GM23338 (cell line): ENCODE data around the gene ZNF830. TPM values are rescaled to one million over a fixed set of nuclear protein-coding genes. Genes with fewer than 3 reads are reported as not detected.

Experiments
- ATAC-seq: fragments of 200-7000 bp; cut with Tn5 transposase; 3 replicates; pipeline ENCODE4 v1.9.1; 2020
- DNase-seq: peaks from one replicate; pipeline ENCODE4 v3.0.0-alpha.2; 2015; ENCODE audit warnings: low spot score
- H2AFZ ChIP-seq: fragments of 200-600 bp; sonication (generic); 2 replicates; pipeline ENCODE4 v1.8.0; 2016; ENCODE audit warnings: antibody characterized with exemption, mild to moderate bottlenecking, moderate library complexity
- H3F3A ChIP-seq: fragments of 200-600 bp; sonication (generic); replicated peaks from 2 replicates; pipeline ENCODE4 v1.8.0; 2017; ENCODE audit warnings: antibody characterized with exemption, mixed run types, low read depth
- H3K27ac ChIP-seq: fragments of 200-600 bp; sonication (generic); 2 replicates; pipeline ENCODE4 v1.6.1; 2016; ENCODE audit warnings: low read depth
- H3K27me3 ChIP-seq: fragments of 200-600 bp; sonication (generic); 2 replicates; pipeline ENCODE4 v1.8.0; 2016; ENCODE audit warnings: mild to moderate bottlenecking, mixed run types, moderate library complexity; ENCODE audit not compliant: insufficient read depth
- H3K36me3 ChIP-seq: fragments of 200-600 bp; sonication (generic); 2 replicates; pipeline ENCODE4 v1.8.0; 2016; ENCODE audit warnings: mild to moderate bottlenecking; ENCODE audit not compliant: insufficient read depth
- H3K4me1 ChIP-seq: fragments of 200-600 bp; sonication (generic); 2 replicates; pipeline ENCODE4 v1.8.0; 2016; ENCODE audit warnings: mild to moderate bottlenecking, moderate library complexity; ENCODE audit not compliant: insufficient read depth
- H3K4me2 ChIP-seq: fragments of 200-600 bp; sonication (generic); 2 replicates; pipeline ENCODE4 v1.7.1; 2017; ENCODE audit warnings: mixed run types
- H3K4me3 ChIP-seq: fragments of 200-600 bp; sonication (generic); 2 replicates; pipeline ENCODE4 v1.6.1; 2016; ENCODE audit warnings: mixed run types
- H3K79me2 ChIP-seq: fragments of 200-600 bp; sonication (generic); replicated peaks from 2 replicates; pipeline ENCODE4 v1.8.0; 2017; ENCODE audit warnings: mild to moderate bottlenecking; ENCODE audit not compliant: insufficient read depth
- H3K9me2 ChIP-seq: fragments of 200-600 bp; sonication (generic); 2 replicates; pipeline ENCODE4 v1.8.0; 2017; ENCODE audit not compliant: insufficient read depth
- H4K20me1 ChIP-seq: fragments of 200-600 bp; sonication (generic); replicated peaks from 2 replicates; pipeline ENCODE4 v1.8.0; 2017; ENCODE audit warnings: mild to moderate bottlenecking; ENCODE audit not compliant: insufficient read depth
- H3K27ac Mint-ChIP-seq: 2 replicates; pipeline ENCODE4 v1.8.0; 2020; ENCODE audit warnings: inconsistent platforms, mild to moderate bottlenecking, moderate library complexity, mixed read lengths
- H3K27me3 Mint-ChIP-seq: 3 replicates; pipeline ENCODE4 v1.8.0; 2022; ENCODE audit warnings: low read depth, mild to moderate bottlenecking, moderate library complexity, mixed read lengths, inconsistent platforms; ENCODE audit not compliant: insufficient read depth, poor library complexity
- H3K36me3 Mint-ChIP-seq: 3 replicates; pipeline ENCODE4 v1.8.0; 2021; ENCODE audit warnings: low read depth, mild to moderate bottlenecking, inconsistent platforms, moderate library complexity, mixed read lengths
- H3K4me1 Mint-ChIP-seq: 3 replicates; pipeline ENCODE4 v1.8.0; 2020; ENCODE audit warnings: mild to moderate bottlenecking, inconsistent platforms, mixed read lengths
- H3K4me3 Mint-ChIP-seq: 3 replicates; pipeline ENCODE4 v1.8.0; 2021; ENCODE audit warnings: moderate library complexity, mild to moderate bottlenecking, inconsistent platforms, mixed read lengths
- H3K9me3 Mint-ChIP-seq: 3 replicates; pipeline ENCODE4 v1.8.0; 2020; ENCODE audit warnings: moderate library complexity, mild to moderate bottlenecking, inconsistent platforms, mixed read lengths
- CREB1 ChIP-seq: fragments of 250-450 bp; sonication (Bioruptor Pico); IDR thresholded peaks from 2 replicates; pipeline ENCODE4 v1.5.0; 2020; ENCODE audit warnings: low read depth, mild to moderate bottlenecking, moderate library complexity
- EZH2 ChIP-seq: fragments of 200-600 bp; sonication (generic); IDR thresholded peaks from one replicate; pipeline ENCODE4 v1.8.0; 2017; ENCODE audit warnings: antibody characterized with exemption, mild to moderate bottlenecking, low read depth; ENCODE audit not compliant: unreplicated experiment
- EZH2phosphoT487 ChIP-seq: fragments of 200-600 bp; sonication (generic); IDR thresholded peaks from one replicate; pipeline ENCODE4 v1.8.1; 2018; ENCODE audit warnings: antibody characterized with exemption; ENCODE audit not compliant: unreplicated experiment
- JUNB ChIP-seq: IDR thresholded peaks from one replicate; pipeline ENCODE4 v1.6.1; 2016; ENCODE audit warnings: antibody characterized with exemption; ENCODE audit not compliant: unreplicated experiment
- NANOG ChIP-seq: IDR thresholded peaks from 2 replicates; pipeline ENCODE4 v1.6.1; 2016; ENCODE audit warnings: antibody characterized with exemption, borderline replicate concordance
- POLR2AphosphoS5 ChIP-seq: IDR thresholded peaks from 2 replicates; pipeline ENCODE4 v1.6.1; 2016; ENCODE audit warnings: antibody characterized with exemption, low read depth
- STAT1 ChIP-seq: IDR thresholded peaks from one replicate; pipeline ENCODE4 v1.6.1; 2016; ENCODE audit warnings: antibody characterized with exemption; ENCODE audit not compliant: unreplicated experiment
- ZNF114 ChIP-seq: fragments of 250-450 bp; sonication (Bioruptor Pico); IDR thresholded peaks from 2 replicates; pipeline ENCODE4 v1.5.0; 2020; ENCODE audit warnings: mild to moderate bottlenecking, moderate library complexity
- ZNF331 ChIP-seq: fragments of 250-450 bp; sonication (Bioruptor Pico); IDR thresholded peaks from 2 replicates; pipeline ENCODE4 v1.5.0; 2020; ENCODE audit warnings: low read depth, mild to moderate bottlenecking, moderate library complexity
- polyA plus RNA-seq: library from polyadenylated mRNA; unstranded; fragments of >200 nt; fragmentation: Nextera tagmentation; extraction: Ambion mirVana; gene quantifications from 2 replicates; pipeline ENCODE4 v1.2.1, GENCODE V29; 2016
- total RNA-seq: library from RNA; depleted of rRNA; stranded (reverse); fragments of >200 nt; shearing (Covaris generic); gene quantifications from 2 replicates; pipeline ENCODE4 v1.2.3, GENCODE V29; 2014
- TF ChIP-seq, protein P1 (sequence below): IDR thresholded peaks from one replicate; pipeline ENCODE4 v1.6.1; 2018; ENCODE audit warnings: antibody characterized with exemption; ENCODE audit not compliant: unreplicated experiment
- TF ChIP-seq, protein P2 (sequence below): fragments of 250-450 bp; sonication (Bioruptor Pico); IDR thresholded peaks from 2 replicates; pipeline ENCODE4 v1.5.0; 2020; ENCODE audit warnings: mild to moderate bottlenecking, moderate library complexity
- TF ChIP-seq, protein P3 (sequence below), 2 experiments: fragments of 200-600 bp in 1 of 2; sonication (generic) in 1 of 2; conservative IDR thresholded peaks; 2 replicates each; pipeline versions ENCODE4 v1.5.1 to v1.6.1; 2016 to 2017; ENCODE audit warnings: antibody characterized with exemption in 2 of 2, low read depth in 2 of 2, mild to moderate bottlenecking in 2 of 2, moderate library complexity in 1 of 2
- TF ChIP-seq, protein P4 (sequence below): IDR thresholded peaks from 2 replicates; pipeline ENCODE4 v1.6.1; 2016; ENCODE audit warnings: antibody characterized with exemption

Gene ZNF830
- total and polyA plus RNA-seq, 2 experiments from 2014 or later, result 12.8 to 22.3 TPM

DNA sequence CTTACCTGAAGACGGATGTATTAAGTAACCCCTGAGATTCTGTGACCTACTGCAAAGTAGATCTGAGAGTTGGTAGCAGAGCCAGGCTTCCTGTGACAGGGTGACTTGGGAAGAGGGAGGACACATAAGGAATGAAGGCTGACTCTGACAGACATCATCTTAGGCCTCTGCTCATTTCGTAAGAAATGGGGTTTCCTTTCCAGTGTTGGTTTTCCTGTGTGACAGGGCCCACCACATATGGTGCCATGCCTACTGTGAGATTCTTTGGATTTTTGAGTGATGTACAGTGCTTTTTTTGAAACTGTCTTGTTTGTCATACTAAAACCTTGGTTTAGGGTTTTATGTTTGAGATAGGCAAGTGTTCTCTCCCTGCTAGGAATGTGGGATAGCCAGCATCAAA lies 31.7 kb downstream of the ZNF830 start:
- no peak overlapping the region for H3K27ac Mint-ChIP-seq

More for the DNA sequence above, 31.7 kb downstream of the ZNF830 start:
- no peak overlapping the region for H3K4me2 ChIP-seq
- no peaks in the 10 kb centered on the region for H3K27me3 ChIP-seq
- H3K27ac ChIP-seq, result no peak overlapping the region
- no peak for ATAC-seq
- H3K4me1 ChIP-seq, result no peaks in the 10 kb centered on the region
- no peak overlapping the region for H3K4me3 ChIP-seq
- TF ChIP-seq, protein P1, sequence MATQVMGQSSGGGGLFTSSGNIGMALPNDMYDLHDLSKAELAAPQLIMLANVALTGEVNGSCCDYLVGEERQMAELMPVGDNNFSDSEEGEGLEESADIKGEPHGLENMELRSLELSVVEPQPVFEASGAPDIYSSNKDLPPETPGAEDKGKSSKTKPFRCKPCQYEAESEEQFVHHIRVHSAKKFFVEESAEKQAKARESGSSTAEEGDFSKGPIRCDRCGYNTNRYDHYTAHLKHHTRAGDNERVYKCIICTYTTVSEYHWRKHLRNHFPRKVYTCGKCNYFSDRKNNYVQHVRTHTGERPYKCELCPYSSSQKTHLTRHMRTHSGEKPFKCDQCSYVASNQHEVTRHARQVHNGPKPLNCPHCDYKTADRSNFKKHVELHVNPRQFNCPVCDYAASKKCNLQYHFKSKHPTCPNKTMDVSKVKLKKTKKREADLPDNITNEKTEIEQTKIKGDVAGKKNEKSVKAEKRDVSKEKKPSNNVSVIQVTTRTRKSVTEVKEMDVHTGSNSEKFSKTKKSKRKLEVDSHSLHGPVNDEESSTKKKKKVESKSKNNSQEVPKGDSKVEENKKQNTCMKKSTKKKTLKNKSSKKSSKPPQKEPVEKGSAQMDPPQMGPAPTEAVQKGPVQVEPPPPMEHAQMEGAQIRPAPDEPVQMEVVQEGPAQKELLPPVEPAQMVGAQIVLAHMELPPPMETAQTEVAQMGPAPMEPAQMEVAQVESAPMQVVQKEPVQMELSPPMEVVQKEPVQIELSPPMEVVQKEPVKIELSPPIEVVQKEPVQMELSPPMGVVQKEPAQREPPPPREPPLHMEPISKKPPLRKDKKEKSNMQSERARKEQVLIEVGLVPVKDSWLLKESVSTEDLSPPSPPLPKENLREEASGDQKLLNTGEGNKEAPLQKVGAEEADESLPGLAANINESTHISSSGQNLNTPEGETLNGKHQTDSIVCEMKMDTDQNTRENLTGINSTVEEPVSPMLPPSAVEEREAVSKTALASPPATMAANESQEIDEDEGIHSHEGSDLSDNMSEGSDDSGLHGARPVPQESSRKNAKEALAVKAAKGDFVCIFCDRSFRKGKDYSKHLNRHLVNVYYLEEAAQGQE, result no peak
- no peak for TF ChIP-seq NANOG
- no peak for TF ChIP-seq CREB1 (CRISPR knock-in tag)
- no peak for TF ChIP-seq EZH2
- TF ChIP-seq, protein P2, sequence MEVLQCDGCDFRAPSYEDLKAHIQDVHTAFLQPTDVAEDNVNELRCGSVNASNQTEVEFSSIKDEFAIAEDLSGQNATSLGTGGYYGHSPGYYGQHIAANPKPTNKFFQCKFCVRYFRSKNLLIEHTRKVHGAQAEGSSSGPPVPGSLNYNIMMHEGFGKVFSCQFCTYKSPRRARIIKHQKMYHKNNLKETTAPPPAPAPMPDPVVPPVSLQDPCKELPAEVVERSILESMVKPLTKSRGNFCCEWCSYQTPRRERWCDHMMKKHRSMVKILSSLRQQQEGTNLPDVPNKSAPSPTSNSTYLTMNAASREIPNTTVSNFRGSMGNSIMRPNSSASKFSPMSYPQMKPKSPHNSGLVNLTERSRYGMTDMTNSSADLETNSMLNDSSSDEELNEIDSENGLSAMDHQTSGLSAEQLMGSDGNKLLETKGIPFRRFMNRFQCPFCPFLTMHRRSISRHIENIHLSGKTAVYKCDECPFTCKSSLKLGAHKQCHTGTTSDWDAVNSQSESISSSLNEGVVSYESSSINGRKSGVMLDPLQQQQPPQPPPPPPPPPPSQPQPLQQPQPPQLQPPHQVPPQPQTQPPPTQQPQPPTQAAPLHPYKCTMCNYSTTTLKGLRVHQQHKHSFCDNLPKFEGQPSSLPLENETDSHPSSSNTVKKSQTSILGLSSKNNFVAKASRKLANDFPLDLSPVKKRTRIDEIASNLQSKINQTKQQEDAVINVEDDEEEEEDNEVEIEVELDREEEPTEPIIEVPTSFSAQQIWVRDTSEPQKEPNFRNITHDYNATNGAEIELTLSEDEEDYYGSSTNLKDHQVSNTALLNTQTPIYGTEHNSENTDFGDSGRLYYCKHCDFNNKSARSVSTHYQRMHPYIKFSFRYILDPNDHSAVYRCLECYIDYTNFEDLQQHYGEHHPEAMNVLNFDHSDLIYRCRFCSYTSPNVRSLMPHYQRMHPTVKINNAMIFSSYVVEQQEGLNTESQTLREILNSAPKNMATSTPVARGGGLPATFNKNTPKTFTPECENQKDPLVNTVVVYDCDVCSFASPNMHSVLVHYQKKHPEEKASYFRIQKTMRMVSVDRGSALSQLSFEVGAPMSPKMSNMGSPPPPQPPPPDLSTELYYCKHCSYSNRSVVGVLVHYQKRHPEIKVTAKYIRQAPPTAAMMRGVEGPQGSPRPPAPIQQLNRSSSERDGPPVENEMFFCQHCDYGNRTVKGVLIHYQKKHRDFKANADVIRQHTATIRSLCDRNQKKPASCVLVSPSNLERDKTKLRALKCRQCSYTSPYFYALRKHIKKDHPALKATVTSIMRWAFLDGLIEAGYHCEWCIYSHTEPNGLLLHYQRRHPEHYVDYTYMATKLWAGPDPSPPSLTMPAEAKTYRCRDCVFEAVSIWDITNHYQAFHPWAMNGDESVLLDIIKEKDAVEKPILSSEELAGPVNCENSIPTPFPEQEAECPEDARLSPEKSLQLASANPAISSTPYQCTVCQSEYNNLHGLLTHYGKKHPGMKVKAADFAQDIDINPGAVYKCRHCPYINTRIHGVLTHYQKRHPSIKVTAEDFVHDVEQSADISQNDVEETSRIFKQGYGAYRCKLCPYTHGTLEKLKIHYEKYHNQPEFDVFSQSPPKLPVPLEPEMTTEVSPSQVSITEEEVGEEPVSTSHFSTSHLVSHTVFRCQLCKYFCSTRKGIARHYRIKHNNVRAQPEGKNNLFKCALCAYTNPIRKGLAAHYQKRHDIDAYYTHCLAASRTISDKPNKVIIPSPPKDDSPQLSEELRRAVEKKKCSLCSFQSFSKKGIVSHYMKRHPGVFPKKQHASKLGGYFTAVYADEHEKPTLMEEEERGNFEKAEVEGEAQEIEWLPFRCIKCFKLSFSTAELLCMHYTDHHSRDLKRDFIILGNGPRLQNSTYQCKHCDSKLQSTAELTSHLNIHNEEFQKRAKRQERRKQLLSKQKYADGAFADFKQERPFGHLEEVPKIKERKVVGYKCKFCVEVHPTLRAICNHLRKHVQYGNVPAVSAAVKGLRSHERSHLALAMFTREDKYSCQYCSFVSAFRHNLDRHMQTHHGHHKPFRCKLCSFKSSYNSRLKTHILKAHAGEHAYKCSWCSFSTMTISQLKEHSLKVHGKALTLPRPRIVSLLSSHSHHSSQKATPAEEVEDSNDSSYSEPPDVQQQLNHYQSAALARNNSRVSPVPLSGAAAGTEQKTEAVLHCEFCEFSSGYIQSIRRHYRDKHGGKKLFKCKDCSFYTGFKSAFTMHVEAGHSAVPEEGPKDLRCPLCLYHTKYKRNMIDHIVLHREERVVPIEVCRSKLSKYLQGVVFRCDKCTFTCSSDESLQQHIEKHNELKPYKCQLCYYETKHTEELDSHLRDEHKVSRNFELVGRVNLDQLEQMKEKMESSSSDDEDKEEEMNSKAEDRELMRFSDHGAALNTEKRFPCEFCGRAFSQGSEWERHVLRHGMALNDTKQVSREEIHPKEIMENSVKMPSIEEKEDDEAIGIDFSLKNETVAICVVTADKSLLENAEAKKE (CRISPR knock-in tag), result no peak
- TF ChIP-seq, protein P3, sequence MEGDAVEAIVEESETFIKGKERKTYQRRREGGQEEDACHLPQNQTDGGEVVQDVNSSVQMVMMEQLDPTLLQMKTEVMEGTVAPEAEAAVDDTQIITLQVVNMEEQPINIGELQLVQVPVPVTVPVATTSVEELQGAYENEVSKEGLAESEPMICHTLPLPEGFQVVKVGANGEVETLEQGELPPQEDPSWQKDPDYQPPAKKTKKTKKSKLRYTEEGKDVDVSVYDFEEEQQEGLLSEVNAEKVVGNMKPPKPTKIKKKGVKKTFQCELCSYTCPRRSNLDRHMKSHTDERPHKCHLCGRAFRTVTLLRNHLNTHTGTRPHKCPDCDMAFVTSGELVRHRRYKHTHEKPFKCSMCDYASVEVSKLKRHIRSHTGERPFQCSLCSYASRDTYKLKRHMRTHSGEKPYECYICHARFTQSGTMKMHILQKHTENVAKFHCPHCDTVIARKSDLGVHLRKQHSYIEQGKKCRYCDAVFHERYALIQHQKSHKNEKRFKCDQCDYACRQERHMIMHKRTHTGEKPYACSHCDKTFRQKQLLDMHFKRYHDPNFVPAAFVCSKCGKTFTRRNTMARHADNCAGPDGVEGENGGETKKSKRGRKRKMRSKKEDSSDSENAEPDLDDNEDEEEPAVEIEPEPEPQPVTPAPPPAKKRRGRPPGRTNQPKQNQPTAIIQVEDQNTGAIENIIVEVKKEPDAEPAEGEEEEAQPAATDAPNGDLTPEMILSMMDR (conservative IDR thresholded peaks at IDR 0.05; ENCODE audit: low read depth in 2 of 2), result no peak
- TF ChIP-seq EZH2phosphoT487, result no peak
- no peak for TF ChIP-seq JUNB
- no peak for TF ChIP-seq ZNF114
- TF ChIP-seq, protein P4, sequence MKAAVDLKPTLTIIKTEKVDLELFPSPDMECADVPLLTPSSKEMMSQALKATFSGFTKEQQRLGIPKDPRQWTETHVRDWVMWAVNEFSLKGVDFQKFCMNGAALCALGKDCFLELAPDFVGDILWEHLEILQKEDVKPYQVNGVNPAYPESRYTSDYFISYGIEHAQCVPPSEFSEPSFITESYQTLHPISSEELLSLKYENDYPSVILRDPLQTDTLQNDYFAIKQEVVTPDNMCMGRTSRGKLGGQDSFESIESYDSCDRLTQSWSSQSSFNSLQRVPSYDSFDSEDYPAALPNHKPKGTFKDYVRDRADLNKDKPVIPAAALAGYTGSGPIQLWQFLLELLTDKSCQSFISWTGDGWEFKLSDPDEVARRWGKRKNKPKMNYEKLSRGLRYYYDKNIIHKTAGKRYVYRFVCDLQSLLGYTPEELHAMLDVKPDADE, result no peak
- TF ChIP-seq POLR2AphosphoS5, result no peak
- no peak for TF ChIP-seq ZNF331 (CRISPR knock-in tag)
- no peak for TF ChIP-seq STAT1
- H3K27me3 Mint-ChIP-seq, result peaks cover 1% of the 10 kb centered on the region
- peaks cover 91% of the 10 kb centered on the region for H3K36me3 Mint-ChIP-seq
- peaks cover 23% of the 10 kb centered on the region for H4K20me1 ChIP-seq
- no peaks in the 10 kb centered on the region for H3K4me1 Mint-ChIP-seq
- H3K36me3 ChIP-seq, result peaks cover 72% of the 10 kb centered on the region
- no peak overlapping the region for H3K4me3 Mint-ChIP-seq
- H3K9me2 ChIP-seq, result no peaks in the 10 kb centered on the region
- H3K9me3 Mint-ChIP-seq, result no peaks in the 10 kb centered on the region
- no peak overlapping the region for H2AFZ ChIP-seq
- H3K79me2 ChIP-seq, result no peaks in the 10 kb centered on the region
- no peaks in the 10 kb centered on the region for H3F3A ChIP-seq
- no peak for DNase-seq
